Lower lobe of right lung (tissue), 2 donors: Measurements from ENCODE around the gene P2RY6. TPM values are rescaled to one million over a fixed set of nuclear protein-coding genes. Genes with fewer than 3 reads are reported as not detected.

Experiments used
- ATAC-seq, 2 donors: fragments of 200-7000 bp; cut with Tn5 transposase; one replicate each; pipeline ENCODE4 v1.9.1; 2020 to 2022; ENCODE audit warnings: mild to moderate bottlenecking in 2 of 2, moderate library complexity in 2 of 2
- DNase-seq: peaks from one replicate; pipeline ENCODE4 v3.0.0-alpha.2; 2020
- H3K27ac ChIP-seq: fragments of 200-600 bp; one replicate; pipeline ENCODE4 v1.8.0; 2022
- H3K27me3 ChIP-seq: fragments of 200-600 bp; one replicate; pipeline ENCODE4 v1.8.0; 2022; ENCODE audit warnings: low read depth
- H3K36me3 ChIP-seq: fragments of 200-600 bp; one replicate; pipeline ENCODE4 v1.8.0; 2022; ENCODE audit warnings: mild to moderate bottlenecking
- H3K4me1 ChIP-seq: fragments of 200-600 bp; one replicate; pipeline ENCODE4 v1.8.0; 2022
- H3K4me3 ChIP-seq: fragments of 200-600 bp; one replicate; pipeline ENCODE4 v1.8.0; 2022; ENCODE audit warnings: mild to moderate bottlenecking
- H3K9me3 ChIP-seq: fragments of 200-600 bp; one replicate; pipeline ENCODE4 v1.8.0; 2022
- intact Hi-C: fragments of 100-400 bp; cut with DNase I; formaldehyde crosslinking; loops from one replicate; pipeline ENCODE4 v1.11.0; 2022
- total RNA-seq: library from RNA; stranded (reverse); fragmentation: NEBNext Ultra II Directional; extraction: Animal tissue kit (Norgen Biotek cat#: 25700); gene quantifications from one replicate; pipeline ENCODE4 v1.2.1, GENCODE V29; 2021
- TF ChIP-seq, protein P1 (sequence below): fragments of 200-600 bp; IDR thresholded peaks from one replicate; pipeline ENCODE4 v1.8.0; 2022; ENCODE audit warnings: antibody characterized with exemption, mild to moderate bottlenecking
- donor health status: DM: no; HTN: yes; CAD: no; lungs with severe emphysema.

P2RY6 gene
- total RNA-seq, 1 donor from 2014 or later, result 3.6 TPM

DNA sequence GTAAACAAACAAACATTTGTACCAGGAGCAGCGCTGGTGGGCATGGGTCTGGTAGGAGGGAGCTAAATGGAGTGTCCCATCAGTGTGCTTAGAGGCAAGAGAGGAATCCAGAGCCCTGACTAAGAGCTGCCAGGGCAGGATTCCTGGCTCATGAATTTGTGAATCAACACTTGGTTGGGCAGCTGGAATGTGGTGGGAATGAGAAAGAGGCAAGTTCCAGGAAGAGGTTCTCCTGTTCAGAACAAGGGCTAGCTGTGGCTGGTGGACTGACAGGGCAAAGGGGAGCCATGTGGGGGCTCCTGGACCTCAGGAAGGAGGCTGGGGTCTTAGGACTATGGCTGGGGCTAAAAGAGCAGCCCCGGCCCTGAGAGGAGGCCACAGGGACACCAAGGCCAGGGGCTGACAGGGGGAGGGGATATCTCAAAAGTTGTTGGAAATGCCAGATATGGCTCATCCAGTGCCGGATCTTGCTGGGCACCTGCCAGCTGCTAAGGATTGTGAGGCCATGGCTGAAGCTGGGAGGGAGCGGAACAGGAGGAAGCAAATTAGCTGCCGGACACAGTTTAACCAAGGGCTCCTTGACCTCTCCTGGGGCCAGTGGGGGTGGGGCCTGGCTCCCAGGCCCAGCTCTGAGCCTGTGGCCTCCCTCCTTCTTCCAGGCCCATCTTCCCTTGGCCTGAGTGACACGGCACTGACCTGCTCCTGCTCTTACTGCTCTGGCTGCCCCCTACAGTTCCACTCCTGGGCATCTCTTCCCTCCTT lies 14.6 kb upstream of the P2RY6 start:
- no peak overlapping the region for H3K4me3 ChIP-seq
- H3K27me3 ChIP-seq, result no peaks in the 10 kb centered on the region
- H3K27ac ChIP-seq, result peak overlapping the region; percentile 74
- TF ChIP-seq, protein P1, sequence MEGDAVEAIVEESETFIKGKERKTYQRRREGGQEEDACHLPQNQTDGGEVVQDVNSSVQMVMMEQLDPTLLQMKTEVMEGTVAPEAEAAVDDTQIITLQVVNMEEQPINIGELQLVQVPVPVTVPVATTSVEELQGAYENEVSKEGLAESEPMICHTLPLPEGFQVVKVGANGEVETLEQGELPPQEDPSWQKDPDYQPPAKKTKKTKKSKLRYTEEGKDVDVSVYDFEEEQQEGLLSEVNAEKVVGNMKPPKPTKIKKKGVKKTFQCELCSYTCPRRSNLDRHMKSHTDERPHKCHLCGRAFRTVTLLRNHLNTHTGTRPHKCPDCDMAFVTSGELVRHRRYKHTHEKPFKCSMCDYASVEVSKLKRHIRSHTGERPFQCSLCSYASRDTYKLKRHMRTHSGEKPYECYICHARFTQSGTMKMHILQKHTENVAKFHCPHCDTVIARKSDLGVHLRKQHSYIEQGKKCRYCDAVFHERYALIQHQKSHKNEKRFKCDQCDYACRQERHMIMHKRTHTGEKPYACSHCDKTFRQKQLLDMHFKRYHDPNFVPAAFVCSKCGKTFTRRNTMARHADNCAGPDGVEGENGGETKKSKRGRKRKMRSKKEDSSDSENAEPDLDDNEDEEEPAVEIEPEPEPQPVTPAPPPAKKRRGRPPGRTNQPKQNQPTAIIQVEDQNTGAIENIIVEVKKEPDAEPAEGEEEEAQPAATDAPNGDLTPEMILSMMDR, result no peak
- DNase-seq, result peak; percentile 68
- H3K4me1 ChIP-seq, result peaks cover 16% of the 10 kb centered on the region
- H3K9me3 ChIP-seq, result no peaks in the 10 kb centered on the region
- intact Hi-C loops, result no loop called here
- ATAC-seq, result peak; percentile 84 to 87
- no peaks in the 10 kb centered on the region for H3K36me3 ChIP-seq

DNA sequence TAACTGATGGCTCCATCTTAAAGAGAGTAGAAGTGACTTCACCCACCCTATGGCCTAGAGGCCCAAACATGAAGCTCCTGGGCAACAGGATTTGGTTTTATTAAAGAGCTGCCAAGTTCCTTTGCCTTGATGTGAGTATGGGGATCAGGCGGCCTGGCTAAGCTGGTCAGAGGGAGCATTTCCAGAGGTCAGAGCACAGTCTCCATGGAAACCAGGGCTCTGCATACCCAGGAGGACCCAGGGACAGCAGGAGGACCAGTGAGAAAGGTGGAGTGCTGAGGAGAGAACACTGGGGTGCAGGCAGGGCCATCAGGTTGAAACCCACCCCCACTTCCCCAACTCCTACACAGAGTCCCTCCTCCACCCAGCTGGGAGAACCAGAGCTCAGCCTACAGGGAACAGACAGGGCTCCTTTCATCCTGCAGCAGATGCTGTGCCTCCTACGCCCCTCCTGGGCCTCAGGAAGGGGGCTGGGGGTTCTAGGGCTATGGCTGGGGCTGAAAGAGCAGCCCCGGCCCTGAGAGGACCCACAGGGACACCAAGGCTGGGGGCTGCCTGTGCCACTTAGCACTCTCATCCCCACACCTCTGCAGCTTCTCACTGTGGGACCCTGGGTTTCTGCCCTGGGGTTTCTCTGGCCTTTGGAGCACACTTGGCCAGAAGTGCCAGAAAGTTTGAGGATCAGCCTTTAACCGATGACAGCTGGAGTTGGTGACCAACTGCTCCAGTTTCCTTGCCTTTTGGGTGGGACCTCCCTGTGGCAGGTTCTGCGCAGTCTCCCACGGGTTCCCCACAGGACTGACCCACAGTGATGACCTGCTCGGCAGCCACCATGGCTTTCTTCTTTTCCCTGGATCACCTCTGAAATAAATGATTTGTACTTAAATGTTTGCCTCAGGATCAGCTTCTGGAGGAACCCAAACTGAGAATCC lies 13.8 kb upstream of the P2RY6 start:
- intact Hi-C loops, result no loop called here
- no peak for DNase-seq
- ATAC-seq, result peak; percentile 6 to 21
- no peaks in the 10 kb centered on the region for H3K36me3 ChIP-seq
- TF ChIP-seq, protein P1, result no peak
- peaks cover 16% of the 10 kb centered on the region for H3K4me1 ChIP-seq
- H3K4me3 ChIP-seq, result no peak overlapping the region
- no peaks in the 10 kb centered on the region for H3K9me3 ChIP-seq
- no peaks in the 10 kb centered on the region for H3K27me3 ChIP-seq
- H3K27ac ChIP-seq, result peak overlapping the region; percentile 74

DNA sequence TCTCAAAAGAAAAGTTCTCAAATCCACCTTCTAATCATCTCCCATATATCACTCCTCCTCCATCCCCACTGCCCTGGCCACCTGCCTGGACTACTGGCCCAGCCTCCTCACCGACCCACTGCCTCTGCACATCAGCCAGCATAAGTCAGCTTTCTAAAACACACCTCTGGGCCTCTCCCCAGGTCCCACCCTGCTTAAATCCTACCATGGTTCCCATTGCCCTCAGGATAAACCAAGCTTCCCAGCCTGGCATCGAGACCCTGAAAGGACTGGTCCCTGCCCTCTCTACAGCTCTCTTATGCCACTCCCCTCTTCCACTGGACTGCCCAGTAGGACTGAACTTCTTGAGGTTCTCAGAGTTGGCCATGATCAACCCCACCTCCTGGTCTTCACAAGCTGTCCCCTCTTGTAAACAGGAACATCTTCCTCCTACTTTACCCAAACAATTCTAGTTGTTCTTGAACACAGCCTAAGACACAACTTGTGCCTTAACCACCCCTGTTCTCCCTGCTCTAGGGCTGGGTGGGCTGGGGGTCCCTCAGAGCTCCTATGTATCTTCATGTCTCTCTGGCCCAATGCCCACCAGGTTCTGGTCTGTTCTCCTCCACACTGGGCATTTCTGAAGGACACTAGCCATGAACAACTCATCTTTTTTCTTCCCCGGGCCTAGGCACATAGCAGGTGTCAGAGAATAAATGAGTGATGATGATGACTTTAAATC lies 12.6 kb upstream of the P2RY6 start:
- Histone ChIP-seq H3K36me3 (no peaks in the 10 kb centered on the region), H3K27ac (no peak overlapping the region), H3K4me1 (peaks cover 21% of the 10 kb centered on the region), H3K27me3 (peaks cover 9% of the 10 kb centered on the region), H3K4me3 (no peak overlapping the region), H3K9me3 (no peaks in the 10 kb centered on the region)
- no peak for ATAC-seq
- no peak for DNase-seq
- intact Hi-C loops, result no loop called here
- TF ChIP-seq, protein P1, result no peak

DNA sequence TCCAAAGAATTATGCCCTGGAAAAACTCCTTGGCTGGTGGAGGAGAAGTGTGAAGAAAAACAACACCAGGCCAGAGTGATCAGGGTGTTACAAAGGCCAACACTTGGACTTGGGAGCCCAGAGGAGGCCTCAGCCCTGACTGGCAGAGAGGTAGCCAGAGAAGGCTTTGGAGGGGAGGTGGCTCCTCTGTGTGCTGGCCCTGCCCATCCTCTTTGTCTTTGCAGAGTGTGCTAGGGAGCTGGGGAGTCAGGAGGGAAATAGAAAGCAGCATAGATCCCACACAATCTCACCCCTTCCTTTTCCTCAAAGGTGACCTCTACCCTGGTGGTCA lies 12.0 kb upstream of the P2RY6 start:
- Histone ChIP-seq H3K4me1 (peaks cover 23% of the 10 kb centered on the region), H3K36me3 (no peaks in the 10 kb centered on the region), H3K9me3 (no peaks in the 10 kb centered on the region), H3K27ac (no peak overlapping the region), H3K4me3 (no peak overlapping the region), H3K27me3 (peaks cover 14% of the 10 kb centered on the region)
- ATAC-seq (no peak), DNase-seq (no peak)
- TF ChIP-seq, protein P1, result no peak
- intact Hi-C loops, result no loop called here

DNA sequence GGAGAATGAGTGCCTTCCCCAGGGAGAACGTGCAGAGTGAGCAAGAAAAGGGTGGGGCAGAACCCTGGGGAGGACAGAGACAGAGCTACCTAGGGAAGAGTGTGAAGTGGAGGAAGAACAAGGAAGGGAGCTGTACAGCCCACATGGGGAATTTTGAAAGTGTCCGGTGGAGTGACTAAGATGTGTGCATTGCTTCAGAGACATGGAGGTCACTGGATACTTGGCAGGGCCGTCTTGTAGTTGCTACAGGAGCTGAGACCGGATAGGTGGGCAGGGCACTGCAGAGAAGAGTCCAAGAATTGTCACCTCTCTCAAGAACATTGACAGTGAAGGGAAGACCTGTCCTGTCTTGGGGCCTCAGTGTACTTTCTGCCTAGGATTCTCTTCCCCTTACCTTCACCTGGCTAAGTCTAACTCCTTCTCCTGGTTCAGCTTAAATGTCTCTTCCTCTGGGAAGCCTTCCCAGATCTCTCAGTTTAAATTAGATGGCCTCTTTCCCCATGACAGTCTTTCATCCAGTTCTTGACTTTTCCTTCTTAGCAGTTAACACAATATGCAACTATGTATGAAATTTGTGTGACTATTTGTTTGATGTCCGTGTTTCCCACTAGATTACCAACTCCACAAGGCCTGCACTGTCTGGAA lies 9.2 kb upstream of the P2RY6 start:
- ATAC-seq (no peak), DNase-seq (no peak)
- no peaks in the 10 kb centered on the region for H3K36me3 ChIP-seq
- peaks cover 22% of the 10 kb centered on the region for H3K27me3 ChIP-seq
- H3K9me3 ChIP-seq, result no peaks in the 10 kb centered on the region
- intact Hi-C loops, result no loop called here
- no peak overlapping the region for H3K4me3 ChIP-seq
- no peak overlapping the region for H3K27ac ChIP-seq
- TF ChIP-seq, protein P1, result no peak
- H3K4me1 ChIP-seq, result peaks cover 14% of the 10 kb centered on the region
